Stimulated activated CD8-positive, alpha-beta memory T cell treated with anti-CD3 and anti-CD28 coated beads, Interleukin-12 subunit alpha, Interleukin-12 subunit beta, amount 100 ng/mL, for 1 hour (primary cell): ENCODE results near the gene PPP1R15B.

ENCODE experiments used
- DNase-seq: peaks from one replicate; pipeline ENCODE4 v3.0.0-alpha.2; 2020; ENCODE audit warnings: low read depth

The PPP1R15B gene

GRCh38 chr1:204420039-204421004 lies 8.7 kb upstream of the PPP1R15B start:
- no peak for DNase-seq

DNA sequence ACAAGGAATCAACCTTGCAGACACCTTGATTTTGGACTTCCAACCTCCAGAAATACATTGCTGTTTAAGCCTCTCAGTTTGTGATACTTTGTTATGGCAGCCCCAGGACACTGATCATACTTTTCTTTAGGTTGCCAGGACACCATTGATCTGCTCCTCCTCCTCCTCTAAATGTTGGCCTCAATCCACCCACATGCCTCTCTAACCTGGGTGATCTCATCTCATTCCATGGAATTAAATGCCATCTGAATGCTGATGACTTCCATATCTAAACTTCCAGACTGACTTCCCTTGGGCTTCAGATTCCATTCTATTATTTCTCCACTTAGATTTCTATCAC lies 7.4 kb upstream of the PPP1R15B start:
- no peak for DNase-seq

- DNase-seq: no peak
Measured at GRCh38 chr1:204418174-204419063, 6.8 kb upstream of the PPP1R15B start.

DNA sequence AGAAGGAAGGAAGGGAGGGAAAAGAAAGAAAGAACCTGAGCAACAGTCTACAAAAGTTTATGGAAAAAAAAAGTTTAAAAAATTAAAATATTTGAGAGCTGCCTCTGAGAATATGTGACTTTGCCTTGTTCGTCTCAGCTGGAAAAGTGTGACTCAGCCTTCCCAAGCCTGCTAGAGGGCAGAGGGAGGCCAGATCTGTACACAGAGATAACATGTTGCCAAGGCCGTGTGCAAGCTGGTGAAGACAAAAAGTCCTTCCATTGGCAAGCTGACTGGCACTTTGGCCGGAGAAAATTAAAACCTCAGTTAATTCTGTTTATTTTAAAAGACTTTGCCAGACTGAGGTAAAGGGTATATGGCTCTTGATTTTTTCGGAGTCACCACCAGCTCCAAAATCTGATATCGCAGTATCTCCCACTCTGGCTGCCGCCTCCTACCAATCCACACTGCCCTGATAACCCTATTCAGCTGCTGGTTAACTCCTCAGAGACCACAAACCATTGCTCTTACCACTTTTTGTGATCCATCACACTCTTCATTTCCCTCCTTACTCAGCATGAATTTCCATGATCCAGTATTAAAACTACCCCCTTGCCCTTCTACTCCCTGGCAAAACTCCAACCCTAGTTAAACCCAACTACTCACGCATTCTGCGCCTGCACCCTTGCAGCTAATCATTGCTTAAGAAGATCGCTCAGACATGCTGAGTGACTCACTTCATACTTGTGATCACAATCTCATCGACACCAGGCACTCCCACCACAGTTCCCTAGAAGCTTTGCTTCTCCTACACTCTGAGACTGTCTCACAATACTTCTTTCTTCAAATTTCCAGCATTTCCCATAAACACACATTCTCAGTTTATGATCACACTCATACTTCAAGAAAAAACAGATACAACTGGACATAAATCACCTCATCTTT lies 5.7 kb upstream of the PPP1R15B start:
- peak; percentile 33 for DNase-seq

- no peak for DNase-seq
Measured at GRCh38 chr1:204416589-204417073, 5.0 kb upstream of the PPP1R15B start.

DNA sequence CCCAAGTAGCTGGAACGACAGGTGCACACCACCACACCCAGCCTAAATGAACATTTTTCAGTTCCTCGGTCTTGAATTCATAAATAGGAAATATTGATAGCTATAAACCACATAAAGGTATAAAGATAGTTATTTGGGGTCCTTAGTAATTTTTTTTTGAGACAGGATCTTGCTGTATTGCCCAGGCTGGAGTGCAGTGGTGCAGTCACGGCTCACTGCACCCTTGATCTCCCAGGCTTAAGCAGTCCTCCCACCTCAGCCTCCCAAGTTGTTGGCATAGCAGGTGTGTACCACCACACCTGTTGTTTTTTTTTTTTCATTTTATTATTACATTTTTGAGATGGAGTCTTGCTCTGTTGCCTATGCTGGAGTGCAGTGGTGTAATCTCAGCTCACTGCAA lies 3.7 kb upstream of the PPP1R15B start:
- no peak for DNase-seq

- no peak for DNase-seq
Measured at GRCh38 chr1:204414016-204414415, 2.4 kb upstream of the PPP1R15B start.

GRCh38 chr1:204413170-204413535 lies 1.5 kb upstream of the PPP1R15B start:
- no peak for DNase-seq

GRCh38 chr1:204410688-204411450 lies 748 bp downstream of the PPP1R15B start:
- peak; percentile 34 for DNase-seq

GRCh38 chr1:204409836-204410687 lies 1.6 kb downstream of the PPP1R15B start:
- DNase-seq: no peak

- DNase-seq: no peak
Measured at GRCh38 chr1:204409123-204409522, 2.5 kb downstream of the PPP1R15B start.

DNA sequence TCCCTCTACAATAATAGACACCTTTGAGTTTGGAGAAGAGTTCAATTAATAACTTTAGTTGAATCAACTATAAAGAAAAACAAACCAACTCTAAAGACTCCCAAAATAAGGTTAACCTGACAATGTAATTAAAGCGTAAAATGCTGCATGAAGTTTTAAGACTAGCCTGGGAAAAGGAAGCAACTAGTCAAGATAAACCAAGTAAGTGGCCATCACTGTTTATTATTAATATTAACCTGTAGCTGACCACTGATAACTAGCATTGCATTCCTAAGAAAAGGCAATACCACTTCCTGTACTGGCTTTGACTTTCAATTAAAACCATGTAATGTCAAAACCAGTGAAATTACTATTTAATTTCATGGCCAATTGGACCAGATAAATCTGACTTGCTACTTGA lies 3.0 kb downstream of the PPP1R15B start:
- DNase-seq: no peak

- DNase-seq: no peak
Measured at GRCh38 chr1:204408074-204408507, 3.5 kb downstream of the PPP1R15B start.

DNA sequence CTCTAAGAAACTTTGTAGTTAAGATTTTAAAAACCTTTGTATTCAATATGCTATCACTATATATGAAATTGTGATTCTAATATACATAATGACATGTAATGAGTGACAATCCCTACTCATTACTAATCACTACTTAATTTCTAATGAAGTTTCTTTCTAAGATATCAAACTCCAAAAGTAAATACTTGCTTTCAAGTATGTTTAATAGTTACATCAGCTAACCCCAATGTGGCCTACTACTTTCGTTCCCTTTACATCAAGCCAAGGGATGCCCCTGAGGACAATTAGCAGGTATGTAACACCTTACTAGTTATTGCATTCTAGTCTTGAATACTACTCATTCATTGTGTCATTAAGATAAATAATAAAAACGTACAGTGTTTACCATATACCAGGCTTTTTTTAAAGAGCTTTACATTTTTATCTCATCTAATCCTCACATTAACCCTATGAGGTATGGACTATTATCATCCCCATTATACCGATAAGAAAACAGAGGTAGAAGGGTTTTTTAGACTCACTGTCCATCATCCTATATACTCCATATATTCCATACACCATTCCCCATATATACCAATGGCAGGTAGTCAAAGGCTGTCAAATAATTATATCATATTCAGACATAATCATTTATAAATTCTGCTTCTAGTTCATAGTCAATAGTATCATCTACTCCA lies 4.2 kb downstream of the PPP1R15B start:
- DNase-seq: no peak

DNA sequence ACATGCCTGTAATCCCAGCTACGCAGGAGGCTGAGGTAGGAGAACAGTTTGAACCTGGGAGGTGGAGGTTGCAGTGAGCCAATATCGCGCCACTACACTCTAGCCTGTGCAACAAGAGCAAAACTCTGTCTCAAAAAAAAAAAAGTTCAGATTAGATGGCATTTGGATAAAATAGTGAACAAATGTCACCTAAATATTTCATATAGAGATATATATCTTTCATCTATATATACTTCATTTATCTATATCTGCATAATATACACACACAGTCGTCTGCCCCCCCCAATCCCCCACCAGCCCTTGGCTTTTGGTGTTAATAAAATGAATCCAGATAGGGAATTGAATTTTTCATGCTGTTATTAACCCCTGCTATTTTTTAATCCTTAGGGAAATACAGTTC lies 5.0 kb downstream of the PPP1R15B start:
- no peak for DNase-seq

GRCh38 chr1:204405988-204406387 lies 5.6 kb downstream of the PPP1R15B start:
- no peak for DNase-seq

GRCh38 chr1:204404629-204405028 lies 7.0 kb downstream of the PPP1R15B start:
- no peak for DNase-seq

DNA sequence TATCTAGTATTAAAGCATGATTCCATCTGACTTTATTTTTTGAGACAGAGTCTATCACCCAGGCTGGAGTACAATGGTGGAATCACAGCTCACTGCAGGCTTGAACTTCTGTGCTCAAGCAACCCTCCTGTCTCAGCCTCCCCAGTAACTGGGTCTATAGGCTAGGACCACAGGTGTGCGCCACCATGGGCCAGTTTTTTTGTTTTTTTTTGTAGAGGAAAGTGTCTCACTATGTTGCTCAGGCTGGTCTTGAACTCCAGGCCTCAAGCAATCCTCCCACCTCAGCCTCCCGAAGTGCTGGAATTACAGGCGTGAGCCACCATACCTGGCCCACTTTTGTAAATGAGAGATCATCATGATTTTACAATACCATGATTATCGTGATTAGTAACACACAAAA lies 9.2 kb downstream of the PPP1R15B start:
- DNase-seq: no peak

DNA sequence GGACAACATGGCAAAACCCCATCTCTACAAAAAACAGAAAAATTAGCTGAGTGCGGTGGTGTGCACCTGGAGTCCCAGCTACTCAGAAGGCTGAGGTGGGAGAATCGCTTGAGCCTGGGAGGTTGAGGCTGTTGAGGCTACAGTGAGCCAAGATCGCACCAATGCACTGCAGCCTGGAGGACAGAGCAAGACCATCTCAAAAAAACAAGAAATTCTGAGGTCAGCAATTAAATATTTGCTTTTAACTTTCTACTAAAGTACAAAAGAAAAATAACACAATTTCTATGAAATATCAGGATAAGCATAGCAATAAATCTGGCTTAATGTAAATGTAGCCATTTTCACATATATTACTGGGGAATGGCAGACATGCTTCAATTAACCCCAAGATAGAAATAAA lies 9.9 kb downstream of the PPP1R15B start:
- DNase-seq: no peak
